Duodenal mucosa (tissue), 2 donors: Measurements from ENCODE around the gene KRT20.

Experiments used
- H3K27ac ChIP-seq: one replicate; pipeline ENCODE4 v1.7.0; 2013; ENCODE audit warnings: low read depth, low read length
- H3K27me3 ChIP-seq, 2 donors: one replicate each; pipeline ENCODE4 v1.7.0; 2013; ENCODE audit warnings: low read length in 2 of 2, control low read depth in 1 of 2; ENCODE audit not compliant: insufficient read depth in 2 of 2, control insufficient read depth in 1 of 2
- H3K36me3 ChIP-seq, 2 donors: one replicate each; pipeline ENCODE4 v1.7.0; 2013; ENCODE audit warnings: low read length in 2 of 2, control low read depth in 1 of 2; ENCODE audit not compliant: insufficient read depth in 2 of 2, control insufficient read depth in 1 of 2
- H3K4me1 ChIP-seq, 2 donors: one replicate each; pipeline ENCODE4 v1.7.0; 2013; ENCODE audit warnings: low read length in 2 of 2, control low read depth in 1 of 2; ENCODE audit not compliant: insufficient read depth in 2 of 2, control insufficient read depth in 1 of 2
- H3K4me3 ChIP-seq, 2 donors: one replicate each; pipeline ENCODE4 v1.7.0; 2013; ENCODE audit warnings: low read length in 2 of 2, low read depth in 1 of 2
- H3K9ac ChIP-seq, 2 donors: one replicate each; pipeline ENCODE4 v1.7.0; 2013; ENCODE audit warnings: low read length in 2 of 2, low read depth in 1 of 2
- H3K9me3 ChIP-seq, 2 donors: one replicate each; pipeline ENCODE4 v1.7.0; 2013; ENCODE audit warnings: low read length in 2 of 2, control low read depth in 1 of 2; ENCODE audit not compliant: control insufficient read depth in 1 of 2

KRT20 gene

DNA sequence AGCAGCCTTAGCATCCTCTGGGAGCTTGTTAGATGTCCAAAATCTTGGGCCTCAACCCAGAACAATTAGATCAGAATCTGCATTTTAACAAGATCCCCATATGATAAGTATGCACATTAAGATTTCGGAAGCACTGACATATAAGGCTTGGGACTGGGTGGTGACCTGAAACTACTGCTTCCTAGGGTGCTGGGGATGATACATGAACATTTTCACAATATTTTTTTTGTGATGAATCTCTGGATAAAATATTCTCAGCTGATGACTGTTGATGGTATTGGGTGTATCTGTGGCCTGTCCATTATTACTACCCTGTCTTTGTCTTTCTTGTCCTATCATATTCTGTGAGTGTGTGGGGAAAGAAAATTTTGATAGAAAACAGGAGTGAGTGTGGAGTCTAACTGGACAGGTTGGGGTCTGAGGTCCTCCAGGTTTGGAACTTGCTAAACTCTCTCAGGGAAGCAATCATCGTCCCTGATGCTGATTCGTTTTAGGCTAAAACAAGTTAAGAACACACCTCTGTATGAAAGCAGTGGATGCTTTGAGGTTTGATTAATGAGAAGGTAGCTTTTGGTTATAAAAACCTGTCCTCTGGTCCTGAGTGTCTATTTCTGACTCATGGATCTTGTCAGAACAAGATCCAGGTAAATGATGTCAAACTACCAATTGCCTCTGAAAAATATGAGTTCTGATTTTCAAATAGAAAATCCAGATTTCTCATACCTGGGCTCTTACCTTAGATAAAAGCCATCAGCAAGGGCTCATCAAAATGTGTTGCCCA is 29.2 kb upstream of the KRT20 start:
- Histone ChIP-seq H3K9ac (no peak overlapping the region), H3K4me3 (no peak overlapping the region), H3K27me3 (no peaks in the 10 kb centered on the region), H3K27ac (no peak overlapping the region), H3K4me1 (peaks cover 0 to 6% of the 10 kb centered on the region in 2 donors), H3K36me3 (no peaks in the 10 kb centered on the region), H3K9me3 (no peaks in the 10 kb centered on the region)

DNA sequence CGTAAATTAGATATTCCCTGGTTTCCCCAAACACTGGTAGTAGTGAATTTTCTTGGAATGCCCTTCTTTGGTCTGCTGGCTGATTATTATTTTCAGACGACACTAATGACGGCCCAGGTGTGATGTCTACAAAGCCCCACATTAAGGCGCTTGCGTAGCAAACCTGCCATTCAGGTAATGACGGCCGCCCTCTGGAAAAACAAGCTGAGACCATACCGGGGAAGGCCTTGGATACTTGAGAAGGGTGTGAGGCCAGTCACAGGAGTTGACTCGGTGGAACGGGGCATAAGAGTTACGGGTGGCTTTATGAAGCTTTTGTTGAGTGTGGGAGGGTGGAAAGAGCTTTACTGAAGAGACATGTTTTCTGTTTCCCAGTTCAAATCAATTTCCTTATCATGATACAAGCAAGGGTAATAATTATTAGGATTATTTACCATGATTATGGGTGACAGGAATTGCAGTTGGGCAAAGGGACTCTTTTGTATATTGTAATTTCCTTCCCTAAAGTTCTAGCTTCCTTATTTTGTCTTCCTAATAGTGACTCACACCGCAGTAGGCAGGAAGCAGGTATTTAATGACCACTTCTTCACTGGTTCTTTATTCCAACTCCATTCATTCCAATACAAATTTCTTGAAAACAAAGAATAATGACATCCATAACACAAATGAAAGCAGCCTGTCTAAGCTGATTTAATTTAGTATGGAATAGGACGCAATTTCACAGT is 27.6 kb upstream of the KRT20 start:
- peaks cover 0 to 6% of the 10 kb centered on the region in 2 donors for H3K4me1 ChIP-seq
- H3K27me3 ChIP-seq, result no peaks in the 10 kb centered on the region
- no peak overlapping the region for H3K27ac ChIP-seq

DNA sequence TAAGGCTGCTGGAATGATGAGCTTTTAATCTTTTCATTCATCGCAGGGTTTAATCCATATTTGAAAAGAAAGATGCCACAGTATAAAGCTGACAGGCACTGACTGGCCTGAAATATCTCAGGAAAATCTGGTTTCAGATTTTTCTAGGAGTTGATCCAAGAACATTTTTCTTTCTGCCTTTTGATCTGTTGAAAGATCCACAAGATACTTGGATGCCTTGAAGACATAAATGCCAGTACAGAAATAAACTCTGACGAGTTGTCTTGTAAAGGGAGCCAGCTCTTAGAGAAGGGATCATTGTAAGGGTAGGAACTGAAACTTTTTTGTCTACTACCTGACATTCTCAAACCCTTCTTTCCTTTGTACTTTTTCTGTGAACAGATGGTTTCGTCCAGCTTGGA is 25.4 kb upstream of the KRT20 start:
- Histone ChIP-seq H3K27me3 (no peaks in the 10 kb centered on the region), H3K9me3 (no peaks in the 10 kb centered on the region), H3K9ac (no peak overlapping the region), H3K27ac (no peak overlapping the region), H3K4me1 (peaks cover 2 to 6% of the 10 kb centered on the region in 2 donors), H3K4me3 (no peak overlapping the region), H3K36me3 (no peaks in the 10 kb centered on the region)

More for the DNA sequence above, 27.6 kb upstream of the KRT20 start:
- no peak overlapping the region for H3K4me3 ChIP-seq
- H3K36me3 ChIP-seq, result no peaks in the 10 kb centered on the region
- no peak overlapping the region for H3K9ac ChIP-seq
- no peaks in the 10 kb centered on the region for H3K9me3 ChIP-seq

DNA sequence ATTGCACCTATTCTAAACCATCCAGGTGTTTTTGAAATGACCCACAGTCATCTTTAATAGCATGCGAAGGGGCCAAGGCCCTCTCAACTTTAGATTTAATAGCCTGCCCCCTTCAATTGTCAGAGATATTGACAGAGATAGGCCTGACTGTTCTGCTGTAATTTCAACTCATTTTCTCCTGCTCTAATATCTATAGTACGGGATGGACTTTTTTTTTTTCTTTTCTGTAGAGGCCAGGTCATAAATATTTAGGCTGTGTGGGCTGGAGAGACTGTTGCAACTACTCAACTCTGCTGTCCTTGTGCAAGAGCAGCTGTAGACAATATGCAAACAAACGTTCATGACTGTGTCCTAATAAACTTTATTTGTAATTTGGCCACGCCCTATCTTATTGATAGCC is 24.7 kb upstream of the KRT20 start:
- no peak overlapping the region for H3K27ac ChIP-seq
- peaks cover 2 to 6% of the 10 kb centered on the region in 2 donors for H3K4me1 ChIP-seq
- H3K9me3 ChIP-seq, result no peaks in the 10 kb centered on the region
- no peaks in the 10 kb centered on the region for H3K27me3 ChIP-seq
- H3K9ac ChIP-seq, result no peak overlapping the region
- H3K4me3 ChIP-seq, result no peak overlapping the region
- H3K36me3 ChIP-seq, result no peaks in the 10 kb centered on the region

DNA sequence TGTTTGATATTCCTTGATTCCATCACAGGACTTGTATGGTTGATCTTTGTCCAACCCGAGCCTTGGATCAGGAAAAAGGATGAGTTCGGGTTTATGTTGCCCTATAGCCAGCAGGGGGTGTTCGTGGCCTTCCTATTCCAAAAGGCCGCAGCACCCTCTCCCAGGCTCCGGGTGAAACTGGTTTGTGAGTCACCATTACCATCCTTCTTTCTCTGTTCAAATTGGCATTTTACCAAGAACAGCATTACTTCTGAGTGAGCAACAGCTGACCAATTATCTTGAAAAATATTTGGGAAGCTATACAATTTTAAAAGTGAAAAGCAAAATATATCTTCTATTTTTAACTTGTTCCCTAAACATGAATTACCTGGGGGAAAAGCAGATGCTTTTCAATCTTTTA is 24.3 kb upstream of the KRT20 start:
- no peaks in the 10 kb centered on the region for H3K27me3 ChIP-seq
- H3K4me1 ChIP-seq, result peaks cover 6% of the 10 kb centered on the region in 2 donors
- H3K9me3 ChIP-seq, result no peaks in the 10 kb centered on the region
- no peak overlapping the region for H3K27ac ChIP-seq
- no peak overlapping the region for H3K4me3 ChIP-seq
- H3K9ac ChIP-seq, result no peak overlapping the region
- H3K36me3 ChIP-seq, result no peaks in the 10 kb centered on the region

DNA sequence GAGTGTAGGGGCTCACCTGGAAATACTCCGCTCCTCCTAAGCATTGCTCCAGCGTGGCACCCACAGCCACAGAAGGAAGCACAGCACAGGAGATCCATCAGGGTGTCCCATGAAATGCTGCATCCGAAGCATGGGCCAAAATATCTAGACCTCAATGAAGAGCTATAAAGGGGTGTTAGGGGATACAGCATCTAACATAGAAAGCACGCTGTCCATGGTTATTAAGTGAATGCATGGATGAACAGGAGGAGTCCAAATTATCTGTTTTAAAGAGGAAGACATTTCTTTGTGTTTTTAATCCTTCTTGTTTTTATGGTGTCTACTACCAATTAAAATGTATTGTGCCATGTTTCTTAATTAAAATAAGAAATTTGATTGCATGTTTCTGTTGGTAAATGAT is 21.6 kb upstream of the KRT20 start:
- H3K9me3 ChIP-seq, result no peaks in the 10 kb centered on the region
- no peak overlapping the region for H3K4me3 ChIP-seq
- H3K4me1 ChIP-seq, result peaks cover 23 to 24% of the 10 kb centered on the region in 2 donors
- H3K36me3 ChIP-seq, result no peaks in the 10 kb centered on the region
- no peak overlapping the region for H3K9ac ChIP-seq
- H3K27me3 ChIP-seq, result no peaks in the 10 kb centered on the region
- no peak overlapping the region for H3K27ac ChIP-seq

DNA sequence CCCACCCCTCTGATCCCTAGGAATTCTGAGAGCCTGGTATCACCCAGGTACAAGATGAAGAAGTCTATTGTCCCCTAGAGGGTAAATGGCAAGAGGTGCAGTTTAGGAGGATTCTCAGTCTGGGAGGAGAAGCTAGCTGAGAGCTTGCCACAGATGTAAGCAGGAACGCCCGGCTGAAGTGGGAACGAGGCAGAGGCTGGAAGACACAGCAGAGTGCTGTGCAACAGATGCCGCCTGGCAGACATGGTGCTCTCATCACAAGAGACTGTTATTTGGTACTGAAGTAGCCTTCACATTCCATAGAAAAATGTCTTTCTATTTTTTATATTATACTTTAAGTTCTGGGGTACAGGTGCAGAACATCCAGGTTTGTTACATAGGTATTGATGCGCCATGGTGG is 20.3 kb upstream of the KRT20 start:
- H3K4me3 ChIP-seq, result no peak overlapping the region
- H3K4me1 ChIP-seq, result peaks cover 33 to 36% of the 10 kb centered on the region in 2 donors
- no peaks in the 10 kb centered on the region for H3K9me3 ChIP-seq
- H3K27ac ChIP-seq, result no peak overlapping the region
- H3K27me3 ChIP-seq, result no peaks in the 10 kb centered on the region
- no peak overlapping the region for H3K9ac ChIP-seq
- no peaks in the 10 kb centered on the region for H3K36me3 ChIP-seq

DNA sequence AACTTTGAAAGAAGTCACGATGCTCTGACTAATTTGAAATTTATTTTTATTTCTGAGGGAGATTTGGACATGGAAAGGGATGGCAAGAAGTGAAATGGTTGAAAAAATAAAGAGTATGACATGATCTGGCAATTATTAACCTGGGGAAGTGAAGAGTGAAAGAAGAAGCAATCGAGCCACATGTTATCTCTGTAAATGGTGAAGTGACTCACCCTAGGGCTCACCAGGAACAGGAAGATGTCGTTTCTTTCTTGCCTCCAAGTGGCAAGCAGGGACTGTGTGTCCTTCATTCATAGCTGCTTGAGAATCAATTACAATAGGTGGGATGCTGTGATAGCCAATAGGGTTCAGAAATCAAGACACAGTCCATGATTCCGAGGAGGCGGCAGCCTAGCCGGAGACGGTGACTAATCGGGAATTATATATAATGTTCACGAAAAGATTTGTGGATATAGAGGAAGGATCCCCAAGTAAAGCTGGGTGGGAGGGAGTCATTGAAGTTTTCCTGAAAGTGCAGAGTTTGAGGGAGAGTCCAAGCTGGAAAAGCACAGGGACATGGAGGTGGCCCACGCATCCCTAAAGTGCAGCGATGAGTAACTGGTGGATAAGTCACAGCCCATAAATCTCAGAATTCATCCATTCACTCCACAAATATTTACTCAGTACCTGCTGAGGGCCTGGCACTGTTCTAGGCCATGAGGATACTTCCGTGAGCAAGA is 18.2 kb upstream of the KRT20 start:
- Histone ChIP-seq H3K4me1 (peaks cover 31 to 33% of the 10 kb centered on the region in 2 donors), H3K9ac (peak overlapping the region in 1 of 2 donors; percentile 60), H3K9me3 (no peaks in the 10 kb centered on the region), H3K27me3 (no peaks in the 10 kb centered on the region), H3K36me3 (no peaks in the 10 kb centered on the region), H3K27ac (peak overlapping the region; percentile 89), H3K4me3 (peak overlapping the region in 1 of 2 donors; percentile 14)

DNA sequence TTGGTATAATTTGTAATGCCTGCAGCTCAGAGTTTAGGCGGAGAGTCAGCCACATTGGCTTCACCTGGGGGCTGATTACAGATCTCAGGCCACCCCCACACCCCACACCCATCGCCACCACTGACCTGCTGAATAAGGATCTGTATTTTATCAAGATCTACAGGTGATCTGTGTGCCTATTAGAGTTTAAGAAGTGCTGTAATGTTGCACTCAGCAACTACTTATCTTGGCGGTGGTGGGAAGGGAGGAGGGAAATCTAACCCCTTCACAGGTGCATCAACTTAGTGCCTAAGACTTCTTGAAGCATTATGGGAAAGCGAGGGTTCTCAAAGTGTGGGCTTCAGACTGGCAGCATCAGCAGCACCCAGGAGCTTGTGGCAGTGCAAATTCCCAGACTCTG is 17.5 kb upstream of the KRT20 start:
- H3K36me3 ChIP-seq, result no peaks in the 10 kb centered on the region
- H3K9ac ChIP-seq, result peak overlapping the region in 1 of 2 donors; percentile 60
- no peaks in the 10 kb centered on the region for H3K9me3 ChIP-seq
- H3K4me1 ChIP-seq, result peaks cover 31 to 33% of the 10 kb centered on the region in 2 donors
- H3K4me3 ChIP-seq, result peak overlapping the region; percentile 14 to 47
- H3K27me3 ChIP-seq, result no peaks in the 10 kb centered on the region
- H3K27ac ChIP-seq, result peak overlapping the region; percentile 89

DNA sequence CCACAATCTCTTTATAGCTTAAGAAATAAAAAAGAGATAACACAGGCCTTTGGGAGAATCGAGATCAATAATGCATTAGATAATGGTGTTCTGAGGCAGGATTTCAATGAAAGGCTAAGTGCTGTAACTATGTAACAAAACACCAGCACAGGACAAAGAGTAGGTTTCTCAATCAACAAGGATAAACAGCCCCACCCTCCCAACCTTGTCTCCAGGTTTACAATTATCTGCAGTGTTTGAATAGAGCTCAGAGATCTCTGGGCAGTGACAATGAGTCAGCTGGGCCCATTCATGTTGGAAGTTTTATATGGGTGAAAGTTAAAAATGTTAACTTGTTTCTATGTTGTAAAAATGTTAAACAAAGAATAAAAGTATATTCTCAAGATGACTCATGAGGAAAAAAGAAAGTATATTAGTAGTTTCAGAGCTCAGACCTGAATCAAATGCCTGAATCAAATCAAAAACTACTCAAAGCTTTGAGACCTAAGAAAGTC is 17.0 kb upstream of the KRT20 start:
- H3K27me3 ChIP-seq, result no peaks in the 10 kb centered on the region
- H3K9me3 ChIP-seq, result no peaks in the 10 kb centered on the region
- peak overlapping the region; percentile 89 for H3K27ac ChIP-seq
- peaks cover 31 to 33% of the 10 kb centered on the region in 2 donors for H3K4me1 ChIP-seq
- no peaks in the 10 kb centered on the region for H3K36me3 ChIP-seq
- no peak overlapping the region for H3K4me3 ChIP-seq
- peak overlapping the region in 1 of 2 donors; percentile 60 for H3K9ac ChIP-seq
